Astrocyte (in vitro differentiated cells and primary cell): ENCODE results near the gene MTA1. TPM values are rescaled to one million over a fixed set of nuclear protein-coding genes. Genes with fewer than 3 reads are reported as not detected.

Experiments used
- DNase-seq: peaks from one replicate; pipeline ENCODE4 v3.0.0-alpha.2; 2010; ENCODE audit warnings: low read depth
- FAIRE-seq: peaks from 2 replicates; lab custom pipeline; 2011; peaks lifted over from hg19 to GRCh38; lab: Jason Lieb, UNC
- H2AFZ ChIP-seq: 2 replicates; pipeline ENCODE4 v1.6.0; 2012; ENCODE audit warnings: low read depth, low read length, inconsistent platforms
- H3K27ac ChIP-seq: 2 replicates; pipeline ENCODE4 v1.5.1; 2011; ENCODE audit warnings: low read depth, low read length, inconsistent platforms
- H3K27me3 ChIP-seq: 2 replicates; pipeline ENCODE4 v1.6.0; 2011; ENCODE audit warnings: low read length, inconsistent platforms; ENCODE audit not compliant: insufficient read depth
- H3K36me3 ChIP-seq: 2 replicates; pipeline ENCODE4 v1.5.1; 2011; ENCODE audit warnings: low read length, inconsistent platforms; ENCODE audit not compliant: insufficient read depth
- H3K4me1 ChIP-seq: 2 replicates; pipeline ENCODE4 v1.5.1; 2011; ENCODE audit warnings: low read length, inconsistent platforms; ENCODE audit not compliant: insufficient read depth
- H3K4me2 ChIP-seq: 2 replicates; pipeline ENCODE4 v1.6.0; 2012; ENCODE audit warnings: low read length, inconsistent platforms
- H3K4me3 ChIP-seq: 2 replicates; pipeline ENCODE4 v1.5.1; 2011; ENCODE audit warnings: low read depth, mild to moderate bottlenecking, low read length, inconsistent platforms; ENCODE audit not compliant: insufficient read depth
- H3K79me2 ChIP-seq: 2 replicates; pipeline ENCODE4 v1.6.0; 2012; ENCODE audit warnings: mild to moderate bottlenecking, low read length, inconsistent platforms; ENCODE audit not compliant: insufficient read depth
- H3K9ac ChIP-seq: 2 replicates; pipeline ENCODE4 v1.6.0; 2012; ENCODE audit warnings: mild to moderate bottlenecking, low read length, inconsistent platforms
- H3K9me3 ChIP-seq: 2 replicates; pipeline ENCODE4 v1.5.1; 2012; ENCODE audit warnings: low read depth, mild to moderate bottlenecking, low read length, inconsistent platforms; ENCODE audit not compliant: insufficient read depth
- H4K20me1 ChIP-seq: 2 replicates; pipeline ENCODE4 v1.6.0; 2012; ENCODE audit warnings: low read length, inconsistent platforms; ENCODE audit not compliant: insufficient read depth
- H3K27ac Mint-ChIP-seq: one replicate; pipeline ENCODE4 v1.8.0; 2021; ENCODE audit warnings: mild to moderate bottlenecking, mixed read lengths; ENCODE audit not compliant: unreplicated experiment
- H3K27me3 Mint-ChIP-seq: one replicate; pipeline ENCODE4 v1.8.0; 2021; ENCODE audit warnings: low read depth, mixed read lengths; ENCODE audit not compliant: unreplicated experiment
- H3K36me3 Mint-ChIP-seq: one replicate; pipeline ENCODE4 v1.8.0; 2021; ENCODE audit warnings: low read depth, mixed read lengths; ENCODE audit not compliant: unreplicated experiment
- H3K4me1 Mint-ChIP-seq: one replicate; pipeline ENCODE4 v1.8.0; 2021; ENCODE audit warnings: low read depth, mixed read lengths; ENCODE audit not compliant: unreplicated experiment
- H3K4me3 Mint-ChIP-seq: one replicate; pipeline ENCODE4 v1.8.0; 2021; ENCODE audit warnings: mild to moderate bottlenecking, moderate library complexity, mixed read lengths; ENCODE audit not compliant: unreplicated experiment
- H3K9me3 Mint-ChIP-seq: one replicate; pipeline ENCODE4 v1.8.0; 2021; ENCODE audit warnings: mild to moderate bottlenecking, mixed read lengths; ENCODE audit not compliant: unreplicated experiment
- EZH2 ChIP-seq: IDR thresholded peaks from 2 replicates; pipeline ENCODE4 v1.6.1; 2012; ENCODE audit warnings: mild to moderate bottlenecking, low read length, inconsistent platforms; ENCODE audit not compliant: insufficient read depth
- total RNA-seq: library from RNA; stranded (reverse); gene quantifications from 2 replicates; pipeline ENCODE4 v1.2.1, GENCODE V29; 2021
- TF ChIP-seq, protein P1 (sequence below): IDR thresholded peaks from 2 replicates; pipeline ENCODE4 v1.5.1; 2011; ENCODE audit warnings: low read depth, mild to moderate bottlenecking, inconsistent platforms, low read length, moderate library complexity; ENCODE audit not compliant: insufficient read depth

MTA1 gene
- total RNA-seq, 1 donor from 2014 or later = 111 TPM

DNA sequence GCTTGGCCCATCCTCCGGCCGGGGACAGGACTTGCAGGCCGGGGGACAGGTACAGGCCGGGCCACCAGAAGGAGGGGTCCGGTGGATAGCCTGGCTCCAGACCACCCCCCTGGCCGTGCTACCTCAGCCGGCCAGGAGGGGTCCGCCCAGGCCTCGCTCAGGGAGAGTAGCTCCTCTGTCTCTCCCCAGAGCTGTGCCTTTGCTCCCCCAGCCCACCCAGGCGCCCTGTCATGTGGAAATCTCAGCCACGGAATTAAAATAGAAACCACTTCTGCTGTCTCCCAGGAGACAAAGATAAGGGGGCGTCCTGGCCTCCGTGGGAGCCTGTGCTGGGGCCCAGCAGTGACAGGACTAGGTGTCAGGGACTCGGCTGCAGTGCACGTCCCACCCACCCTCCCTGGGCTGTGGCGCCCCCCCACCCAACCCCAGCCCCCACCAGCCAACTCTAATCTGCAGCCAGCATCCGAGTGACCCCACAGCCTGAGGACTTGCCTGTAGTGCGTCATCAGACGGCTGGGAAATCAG, 51.7 kb downstream of the MTA1 start:
- DNase-seq (no peak), FAIRE-seq (no peak)
- H3K27me3 Mint-ChIP-seq = no peaks in the 10 kb centered on the region
- H3K36me3 Mint-ChIP-seq = no peaks in the 10 kb centered on the region
- no peak overlapping the region for H3K9ac ChIP-seq
- H3K4me3 Mint-ChIP-seq = no peak overlapping the region
- H3K9me3 ChIP-seq = no peaks in the 10 kb centered on the region
- H3K4me1 ChIP-seq = peaks cover 19% of the 10 kb centered on the region
- H3K4me3 ChIP-seq = no peak overlapping the region
- H3K27ac ChIP-seq = no peak overlapping the region
- H3K4me1 Mint-ChIP-seq = no peaks in the 10 kb centered on the region
- H3K79me2 ChIP-seq = peaks cover 13% of the 10 kb centered on the region
- no peak overlapping the region for H3K27ac Mint-ChIP-seq
- no peak overlapping the region for H3K4me2 ChIP-seq
- no peaks in the 10 kb centered on the region for H3K27me3 ChIP-seq
- H3K9me3 Mint-ChIP-seq = no peaks in the 10 kb centered on the region
- peaks cover 40% of the 10 kb centered on the region for H4K20me1 ChIP-seq
- TF ChIP-seq, protein P1, sequence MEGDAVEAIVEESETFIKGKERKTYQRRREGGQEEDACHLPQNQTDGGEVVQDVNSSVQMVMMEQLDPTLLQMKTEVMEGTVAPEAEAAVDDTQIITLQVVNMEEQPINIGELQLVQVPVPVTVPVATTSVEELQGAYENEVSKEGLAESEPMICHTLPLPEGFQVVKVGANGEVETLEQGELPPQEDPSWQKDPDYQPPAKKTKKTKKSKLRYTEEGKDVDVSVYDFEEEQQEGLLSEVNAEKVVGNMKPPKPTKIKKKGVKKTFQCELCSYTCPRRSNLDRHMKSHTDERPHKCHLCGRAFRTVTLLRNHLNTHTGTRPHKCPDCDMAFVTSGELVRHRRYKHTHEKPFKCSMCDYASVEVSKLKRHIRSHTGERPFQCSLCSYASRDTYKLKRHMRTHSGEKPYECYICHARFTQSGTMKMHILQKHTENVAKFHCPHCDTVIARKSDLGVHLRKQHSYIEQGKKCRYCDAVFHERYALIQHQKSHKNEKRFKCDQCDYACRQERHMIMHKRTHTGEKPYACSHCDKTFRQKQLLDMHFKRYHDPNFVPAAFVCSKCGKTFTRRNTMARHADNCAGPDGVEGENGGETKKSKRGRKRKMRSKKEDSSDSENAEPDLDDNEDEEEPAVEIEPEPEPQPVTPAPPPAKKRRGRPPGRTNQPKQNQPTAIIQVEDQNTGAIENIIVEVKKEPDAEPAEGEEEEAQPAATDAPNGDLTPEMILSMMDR = no peak
- no peak for TF ChIP-seq EZH2
- H3K36me3 ChIP-seq = no peaks in the 10 kb centered on the region
- no peak overlapping the region for H2AFZ ChIP-seq

DNA sequence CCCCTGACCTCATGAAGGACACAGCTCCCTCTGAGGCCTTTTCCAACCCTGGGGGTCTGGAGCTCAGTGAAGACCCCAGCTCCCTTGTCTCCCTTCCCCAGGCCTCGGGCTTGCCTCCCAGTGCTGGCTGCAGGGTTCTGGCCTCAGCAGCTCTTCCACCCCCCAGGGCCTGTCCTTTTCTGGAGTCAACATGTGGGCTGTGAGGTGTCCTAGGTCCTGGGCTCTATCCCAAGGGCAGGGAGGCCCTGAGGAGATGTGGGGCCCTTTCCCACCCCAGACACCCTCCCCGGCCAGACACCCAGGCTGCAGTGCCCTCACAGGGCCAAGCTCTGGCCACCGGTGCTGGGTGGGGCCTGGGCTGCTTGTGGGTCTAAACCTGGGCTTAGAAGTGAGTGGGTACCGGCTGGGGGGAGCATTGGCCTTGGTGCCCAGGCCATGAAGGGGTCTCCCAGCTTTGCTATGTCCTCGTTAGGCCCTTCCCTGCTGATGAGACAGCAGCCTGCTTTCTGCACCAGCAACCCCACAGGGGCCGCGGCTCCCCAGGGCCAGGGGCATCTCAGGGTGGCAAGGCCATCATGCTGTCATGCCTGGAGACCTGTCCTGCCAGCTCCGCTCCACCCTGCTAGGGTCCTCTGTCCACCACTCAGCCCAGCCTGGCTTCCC, 52.3 kb downstream of the MTA1 start:
- Mint-ChIP-seq H3K4me1 (no peaks in the 10 kb centered on the region), H3K27ac (no peak overlapping the region), H3K9me3 (no peaks in the 10 kb centered on the region), H3K36me3 (no peaks in the 10 kb centered on the region), H3K27me3 (no peaks in the 10 kb centered on the region), H3K4me3 (no peak overlapping the region)
- Histone ChIP-seq H2AFZ (no peak overlapping the region), H3K79me2 (peaks cover 19% of the 10 kb centered on the region), H3K4me3 (no peak overlapping the region), H3K4me2 (no peak overlapping the region), H3K9ac (no peak overlapping the region), H3K36me3 (no peaks in the 10 kb centered on the region), H3K9me3 (no peaks in the 10 kb centered on the region), H4K20me1 (peaks cover 46% of the 10 kb centered on the region), H3K27me3 (no peaks in the 10 kb centered on the region), H3K27ac (no peak overlapping the region), H3K4me1 (peaks cover 25% of the 10 kb centered on the region)
- DNase-seq (no peak), FAIRE-seq (no peak)
- no peak for TF ChIP-seq EZH2
- TF ChIP-seq, protein P1 = no peak

DNA sequence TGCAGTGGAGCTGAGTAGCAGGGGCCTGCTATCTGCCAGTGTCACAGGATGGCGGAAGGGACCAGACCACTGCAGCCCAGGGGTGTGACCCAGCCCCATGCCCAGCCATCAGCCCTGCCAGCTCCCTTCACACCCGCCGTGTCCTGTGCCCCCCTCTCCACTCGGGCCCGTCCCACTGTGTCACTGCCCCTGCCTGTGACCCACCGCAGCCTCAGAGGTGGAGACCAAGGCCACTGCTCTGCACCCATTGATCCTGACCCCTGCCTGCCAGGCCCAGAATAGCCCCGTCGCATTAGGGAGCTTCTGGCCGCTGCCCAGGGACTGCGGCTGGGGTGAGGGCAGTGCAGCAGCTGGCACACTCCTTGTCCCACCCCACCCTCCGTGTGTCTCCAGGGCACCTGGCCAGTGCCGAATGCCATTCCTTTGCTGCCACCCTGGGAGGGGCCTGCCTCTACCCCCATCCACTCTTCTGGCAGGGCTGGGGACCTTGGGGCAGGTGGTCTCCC, 52.9 kb downstream of the MTA1 start:
- no peaks in the 10 kb centered on the region for H3K27me3 Mint-ChIP-seq
- H3K4me1 ChIP-seq = peaks cover 29% of the 10 kb centered on the region
- peaks cover 51% of the 10 kb centered on the region for H4K20me1 ChIP-seq
- no peak overlapping the region for H3K27ac Mint-ChIP-seq
- TF ChIP-seq, protein P1 = no peak
- no peak for TF ChIP-seq EZH2
- no peaks in the 10 kb centered on the region for H3K27me3 ChIP-seq
- H3K36me3 ChIP-seq = no peaks in the 10 kb centered on the region
- H3K9me3 ChIP-seq = no peaks in the 10 kb centered on the region
- no peak overlapping the region for H3K9ac ChIP-seq
- DNase-seq = no peak
- no peaks in the 10 kb centered on the region for H3K36me3 Mint-ChIP-seq
- no peak overlapping the region for H2AFZ ChIP-seq
- no peak overlapping the region for H3K27ac ChIP-seq
- H3K9me3 Mint-ChIP-seq = no peaks in the 10 kb centered on the region
- H3K4me3 ChIP-seq = no peak overlapping the region
- FAIRE-seq = no peak
- H3K4me2 ChIP-seq = no peak overlapping the region
- peaks cover 25% of the 10 kb centered on the region for H3K79me2 ChIP-seq
- peaks cover 4% of the 10 kb centered on the region for H3K4me1 Mint-ChIP-seq
- no peak overlapping the region for H3K4me3 Mint-ChIP-seq
